Cerebellar nuclear complex (tissue), 1 donor: ENCODE data around the gene SLC11A1.

ENCODE experiments used
- DNase-seq, 2 experiments: peaks; one replicate each; lab custom pipeline; 2025; lab: John Stamatoyannopoulos, UW

SLC11A1 gene

DNA sequence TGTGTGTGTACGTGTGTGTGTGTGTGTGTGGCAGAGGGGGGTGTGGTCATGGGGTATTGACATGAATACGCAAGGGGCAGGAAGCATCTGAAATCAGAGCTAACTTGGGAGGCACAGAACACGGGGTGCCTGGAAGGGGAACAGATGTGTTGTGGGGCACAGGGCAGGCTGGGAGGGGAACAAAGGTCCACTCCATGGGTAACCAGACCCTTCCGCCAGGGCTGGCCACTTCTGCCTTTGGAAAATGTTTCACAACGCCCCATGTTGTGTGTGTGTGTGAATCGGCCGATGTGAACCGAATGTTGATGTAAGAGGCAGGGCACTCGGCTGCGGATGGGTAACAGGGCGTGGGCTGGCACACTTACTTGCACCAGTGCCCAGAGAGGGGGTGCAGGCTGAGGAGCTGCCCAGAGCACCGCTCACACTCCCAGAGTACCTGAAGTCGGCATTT lies at the start of gene SLC11A1:
SLC11A1 (plus strand) TSS at position 358 of the 451 bp plus-strand sequence. CDS start 96 bp downstream, outside the sequence.
- DNase-seq = no peak

DNA sequence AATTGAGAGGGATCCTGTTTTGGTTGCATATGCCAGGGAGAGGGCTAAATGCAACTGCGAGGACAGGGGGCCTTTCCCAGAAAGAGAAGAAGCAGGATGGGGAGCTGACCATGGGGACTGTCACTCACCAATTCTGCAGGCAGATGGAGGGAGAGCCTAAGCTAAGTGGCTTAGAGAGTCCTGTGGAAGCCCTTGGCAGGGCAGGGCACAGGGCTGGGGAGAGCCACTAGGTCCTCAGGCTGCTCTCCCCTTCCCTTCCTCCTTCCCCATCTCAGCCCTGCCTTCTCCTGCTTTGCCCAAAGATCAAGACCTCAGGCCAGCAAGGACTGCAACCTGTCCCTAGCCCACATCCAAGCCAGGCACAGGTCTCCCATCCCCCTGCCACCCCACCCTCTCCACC lies 49.8 kb upstream of the SLC11A1 start:
- no peak for DNase-seq

DNA sequence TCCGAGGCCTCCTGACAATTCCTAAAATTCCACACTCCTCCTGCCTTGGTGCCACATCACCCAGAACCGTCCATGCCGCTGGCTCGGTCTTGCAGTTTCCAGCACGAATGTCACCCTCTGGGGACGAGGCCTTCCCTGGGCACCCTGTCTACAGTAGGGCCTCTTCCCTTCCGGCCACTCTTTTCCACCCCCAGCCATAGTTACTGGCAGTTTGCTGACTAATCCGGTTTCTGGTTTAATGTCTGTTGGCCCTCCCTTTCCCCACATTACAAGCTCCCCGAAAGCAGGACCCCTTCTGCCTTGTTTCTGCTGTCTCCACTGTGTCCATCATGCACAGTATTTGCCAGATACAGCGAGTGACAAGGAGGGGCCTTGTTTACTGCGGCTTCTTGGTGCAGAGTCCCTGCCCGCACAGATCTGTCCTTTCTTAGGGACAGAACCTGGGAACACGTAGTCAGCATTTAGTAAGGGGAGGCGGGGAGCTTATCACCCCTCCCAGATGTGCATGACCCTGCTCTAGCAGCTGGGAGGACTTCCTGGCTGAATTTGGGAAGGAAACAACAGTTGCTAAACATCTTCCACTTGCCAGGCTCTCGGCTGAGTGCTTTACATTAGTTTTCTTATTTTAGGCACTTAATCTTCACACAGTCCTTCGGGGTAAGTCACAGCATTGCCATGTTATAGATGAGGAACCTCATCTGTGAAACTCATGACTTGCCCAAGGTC lies 49.0 kb upstream of the SLC11A1 start:
- no peak for DNase-seq

- no peak for DNase-seq
Observed at GRCh38 chr2:218334531-218334930, 47.5 kb upstream of the SLC11A1 start.

- DNase-seq = no peak
Observed at GRCh38 chr2:218340656-218341055, 41.4 kb upstream of the SLC11A1 start.

DNA sequence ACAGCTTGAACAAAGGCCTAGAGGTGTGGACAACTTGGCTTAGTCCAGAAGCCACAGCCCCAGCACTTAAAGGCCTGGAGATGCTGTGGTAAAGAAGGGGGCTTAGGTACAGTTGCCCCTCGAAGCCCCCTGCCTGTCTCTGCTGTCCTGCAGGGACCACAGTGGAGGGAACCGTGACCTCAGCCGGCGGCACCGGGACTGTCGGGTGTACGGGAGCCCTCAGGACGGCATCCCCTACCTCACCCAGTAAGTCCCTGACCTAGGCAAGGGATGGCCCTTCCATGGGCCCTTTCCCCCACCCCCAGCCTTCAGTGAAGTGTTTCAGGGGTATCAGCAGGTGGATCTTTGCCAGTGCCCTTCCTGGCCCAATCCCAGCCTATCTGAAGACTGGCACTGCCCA lies 40.7 kb upstream of the SLC11A1 start:
- no peak for DNase-seq

- DNase-seq = no peak
Observed at GRCh38 chr2:218342837-218343236, 39.2 kb upstream of the SLC11A1 start.

DNA sequence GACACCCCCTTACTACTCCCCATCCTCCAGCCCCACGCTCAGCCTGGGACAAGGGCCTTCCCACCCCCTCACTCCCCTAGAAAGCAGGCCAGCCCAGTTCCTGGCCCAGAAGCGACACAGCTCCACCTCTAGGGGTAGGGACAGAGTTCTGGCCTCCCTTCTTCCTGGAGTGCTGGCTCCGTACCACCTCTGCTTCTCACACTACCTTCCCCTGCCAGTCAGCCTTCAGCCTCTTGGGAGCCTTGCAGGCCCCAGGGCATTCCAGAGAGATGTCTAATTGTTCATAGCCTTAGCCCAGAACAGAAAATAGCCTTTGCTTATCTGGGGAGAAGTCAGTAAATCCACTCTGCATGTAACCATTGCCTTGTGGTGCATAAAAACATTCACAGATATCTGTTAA lies 38.5 kb upstream of the SLC11A1 start:
- DNase-seq = no peak

DNA sequence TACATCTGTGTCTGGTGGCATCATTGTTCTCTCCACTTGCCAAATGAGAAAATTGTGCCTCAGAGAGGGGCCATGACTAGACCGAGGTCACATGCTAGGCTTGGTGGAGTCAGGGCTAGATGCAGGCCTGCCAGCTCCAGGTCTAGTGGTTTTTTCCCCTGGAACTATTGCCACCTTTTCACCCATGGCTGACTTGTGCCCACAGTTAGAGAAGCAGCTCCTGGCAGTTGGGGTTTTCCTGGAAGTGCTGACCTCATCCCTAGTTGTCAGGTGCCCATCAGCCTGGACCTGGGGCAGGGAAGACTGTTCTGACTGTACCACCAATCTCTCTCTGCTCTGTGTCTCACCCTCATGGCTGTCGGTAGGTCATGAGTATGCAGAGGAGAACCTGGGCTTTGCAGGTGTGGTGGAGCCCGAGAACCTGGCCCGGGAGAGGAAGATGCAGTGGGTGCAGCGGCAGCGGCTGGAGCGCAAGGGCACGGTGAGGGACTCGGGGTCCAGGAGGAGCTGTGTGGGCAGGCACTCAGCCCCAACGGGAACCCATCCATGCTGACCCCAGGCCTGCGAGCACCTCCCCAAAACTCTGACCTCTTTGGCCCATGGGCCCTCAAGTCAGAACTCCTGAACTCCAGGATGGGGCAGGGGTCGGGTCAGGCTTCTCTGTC lies 37.9 kb upstream of the SLC11A1 start:
- no peak for DNase-seq

DNA sequence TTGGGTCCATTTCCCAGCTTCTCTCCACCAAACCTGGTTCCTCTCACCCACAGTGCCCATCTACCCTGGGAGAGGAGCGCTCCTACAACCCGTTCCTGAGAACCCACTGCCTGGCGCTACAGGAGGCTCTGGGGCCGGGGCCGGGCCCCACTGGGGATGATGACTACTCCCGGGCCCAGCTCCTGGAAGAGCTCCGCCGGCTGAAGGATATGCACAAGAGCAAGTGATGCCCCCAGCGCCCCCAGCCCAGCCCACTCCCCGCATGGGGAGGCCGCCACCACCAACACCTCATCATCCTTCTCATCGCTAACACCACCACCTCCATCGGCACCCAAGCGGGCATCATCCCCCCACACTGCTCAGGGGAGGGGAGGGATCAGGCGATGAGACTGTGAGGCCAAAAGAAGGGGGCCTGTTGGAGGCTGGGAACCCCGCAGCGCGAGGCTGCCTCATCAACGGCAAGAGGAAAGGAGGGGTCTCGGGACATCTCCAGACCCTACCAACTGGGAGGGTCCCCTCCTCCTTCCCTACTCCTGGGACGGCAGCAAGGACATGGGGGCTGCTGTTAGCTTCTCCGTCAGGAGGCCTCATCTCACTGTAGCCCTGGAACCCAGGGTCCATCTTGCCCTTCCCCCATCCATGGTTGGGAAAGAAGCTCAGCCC lies 37.2 kb upstream of the SLC11A1 start:
- DNase-seq = no peak

GRCh38 chr2:218345491-218346236 lies 36.4 kb upstream of the SLC11A1 start:
- no peak for DNase-seq

- DNase-seq = no peak
Observed at GRCh38 chr2:218347172-218347571, 34.9 kb upstream of the SLC11A1 start.

DNA sequence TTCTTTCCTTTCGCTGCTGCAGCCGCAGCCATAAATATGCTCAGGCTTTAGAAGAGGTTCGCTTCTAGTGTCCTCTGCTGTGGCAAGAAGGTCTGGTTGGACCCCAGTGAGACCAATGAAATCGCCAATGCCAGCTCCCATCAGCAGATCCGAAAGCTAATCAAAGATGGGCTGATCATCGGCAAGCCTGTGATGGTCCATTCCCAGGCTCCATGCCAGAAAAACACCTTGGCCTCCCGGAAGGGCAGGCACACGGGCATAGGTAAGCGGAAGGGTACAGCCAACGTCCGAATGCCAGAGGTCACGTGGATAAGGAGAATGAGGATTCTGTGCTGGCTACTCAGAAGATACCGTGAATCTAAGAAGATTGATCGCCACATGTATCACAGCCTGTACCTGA lies 28.0 kb upstream of the SLC11A1 start:
- no peak for DNase-seq

DNA sequence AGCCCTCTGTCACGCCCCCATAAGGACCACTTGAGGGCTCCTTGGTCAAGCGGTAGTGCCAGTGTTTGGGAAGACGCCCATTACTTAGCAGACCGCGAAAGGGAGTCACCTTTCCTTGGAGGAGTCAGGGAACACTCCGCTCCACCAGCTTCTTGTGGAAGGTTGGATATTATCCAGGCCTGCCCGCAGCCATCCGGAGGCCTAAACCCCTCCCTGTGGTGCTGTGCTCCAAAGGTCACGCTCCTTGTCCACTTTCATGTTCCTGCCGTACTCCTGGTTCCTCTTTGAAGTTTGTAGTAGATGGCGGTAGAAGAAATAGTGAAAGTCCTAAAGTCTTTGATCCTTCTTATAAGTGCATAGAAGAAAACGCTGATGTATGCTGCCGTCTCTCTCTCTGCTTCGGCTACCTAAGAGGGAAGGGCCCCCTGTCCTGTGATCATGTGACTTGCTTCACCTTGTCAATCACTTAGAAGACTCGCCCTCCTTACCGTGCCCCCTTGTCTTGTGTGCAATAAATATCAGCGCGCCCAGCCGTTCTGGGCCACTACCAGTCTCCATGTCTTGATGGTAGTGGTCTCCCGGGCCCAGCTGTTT lies 27.1 kb upstream of the SLC11A1 start:
- no peak for DNase-seq

DNA sequence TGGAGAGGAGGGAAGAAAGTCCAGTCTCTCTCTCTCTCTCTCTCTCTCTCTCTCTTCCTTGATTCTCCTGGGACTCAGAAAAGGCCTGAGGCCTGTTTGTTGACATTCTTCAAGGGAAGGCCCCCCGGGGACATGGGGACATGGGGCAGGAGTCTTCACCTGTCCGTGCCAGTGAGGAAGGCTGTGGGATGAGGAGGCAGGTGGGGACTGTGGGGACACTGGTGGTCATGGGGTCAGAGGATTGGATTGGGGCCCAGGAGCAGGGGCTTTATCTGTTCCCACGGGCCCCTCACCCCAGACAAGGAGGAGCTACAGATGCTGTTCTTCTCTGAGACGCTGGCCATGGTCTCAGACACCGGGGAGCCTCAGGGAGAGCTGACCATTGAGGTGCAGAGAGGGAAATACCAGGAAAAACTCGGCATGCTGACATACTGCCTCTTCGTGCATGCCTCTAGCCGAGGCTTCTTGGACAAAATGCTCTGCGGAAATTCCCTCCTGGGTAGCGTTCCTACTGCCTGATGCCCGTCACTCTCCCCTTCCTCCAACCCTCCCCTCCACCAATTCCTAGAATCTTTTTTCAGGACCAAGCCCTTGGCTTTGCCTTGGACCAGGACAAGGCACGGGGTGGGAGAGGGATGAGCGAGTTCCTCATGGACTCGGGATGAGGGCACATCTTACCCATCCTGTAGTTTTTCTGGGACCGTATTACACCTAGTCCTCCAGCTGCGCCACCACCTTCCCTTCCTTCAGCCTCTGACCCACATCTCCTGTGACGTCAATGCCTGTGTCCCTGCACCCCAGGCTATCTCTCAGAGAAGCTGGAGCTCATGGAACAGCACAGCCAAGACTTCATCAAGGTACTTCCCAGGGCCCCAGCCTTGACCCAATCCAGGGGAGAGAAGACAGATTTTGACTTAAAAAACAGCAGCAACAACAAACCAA lies 24.6 kb upstream of the SLC11A1 start:
- no peak for DNase-seq

- no peak for DNase-seq
Observed at GRCh38 chr2:218360453-218360852, 21.6 kb upstream of the SLC11A1 start.

DNA sequence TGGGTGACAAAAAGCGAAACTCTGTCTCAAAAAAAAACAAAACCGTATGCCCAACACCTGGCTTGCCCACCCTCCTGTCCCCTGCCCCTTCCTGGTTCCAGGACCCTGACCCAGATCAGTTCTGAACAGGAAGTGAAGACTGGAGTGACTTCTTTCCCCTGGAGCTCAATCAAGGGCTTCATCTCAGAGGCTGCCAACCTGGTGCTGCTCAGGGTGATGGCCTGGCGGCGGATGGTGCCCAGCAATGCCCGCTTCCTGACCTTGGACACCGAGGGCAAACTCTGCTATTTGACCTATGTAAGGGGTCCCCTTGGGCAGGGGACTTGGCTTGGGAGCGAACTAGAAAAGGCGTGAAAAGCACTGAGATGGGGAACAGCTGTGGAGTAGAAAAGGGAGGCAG lies 19.5 kb upstream of the SLC11A1 start:
- DNase-seq = no peak

GRCh38 chr2:218363736-218364135 lies 18.3 kb upstream of the SLC11A1 start:
- no peak for DNase-seq

GRCh38 chr2:218364196-218364595 lies 17.9 kb upstream of the SLC11A1 start:
- DNase-seq = no peak

- DNase-seq = no peak
Observed at GRCh38 chr2:218366621-218367414, 15.3 kb upstream of the SLC11A1 start.
